ENCODE data around the gene VTN.

- TF ChIP-seq CTCF (IDR thresholded peaks at IDR 0.05; ENCODE audit: low read length) (no peak), EZH2 (IDR thresholded peaks at IDR 0.05; ENCODE audit: borderline replicate concordance, low read length) (no peak)
Observed at GRCh38 chr17:28324781-28325180, 45.3 kb downstream of the VTN start.

Measured in OCI-LY1 (cell line).